Smooth muscle cell of the brain vasculature (primary cell): Measurements from ENCODE around the gene BBS2.

ENCODE experiments used
- DNase-seq: peaks from one replicate; pipeline ENCODE4 v3.0.0-alpha.2; 2012; ENCODE audit warnings: low read depth, low spot score

BBS2 gene

DNA sequence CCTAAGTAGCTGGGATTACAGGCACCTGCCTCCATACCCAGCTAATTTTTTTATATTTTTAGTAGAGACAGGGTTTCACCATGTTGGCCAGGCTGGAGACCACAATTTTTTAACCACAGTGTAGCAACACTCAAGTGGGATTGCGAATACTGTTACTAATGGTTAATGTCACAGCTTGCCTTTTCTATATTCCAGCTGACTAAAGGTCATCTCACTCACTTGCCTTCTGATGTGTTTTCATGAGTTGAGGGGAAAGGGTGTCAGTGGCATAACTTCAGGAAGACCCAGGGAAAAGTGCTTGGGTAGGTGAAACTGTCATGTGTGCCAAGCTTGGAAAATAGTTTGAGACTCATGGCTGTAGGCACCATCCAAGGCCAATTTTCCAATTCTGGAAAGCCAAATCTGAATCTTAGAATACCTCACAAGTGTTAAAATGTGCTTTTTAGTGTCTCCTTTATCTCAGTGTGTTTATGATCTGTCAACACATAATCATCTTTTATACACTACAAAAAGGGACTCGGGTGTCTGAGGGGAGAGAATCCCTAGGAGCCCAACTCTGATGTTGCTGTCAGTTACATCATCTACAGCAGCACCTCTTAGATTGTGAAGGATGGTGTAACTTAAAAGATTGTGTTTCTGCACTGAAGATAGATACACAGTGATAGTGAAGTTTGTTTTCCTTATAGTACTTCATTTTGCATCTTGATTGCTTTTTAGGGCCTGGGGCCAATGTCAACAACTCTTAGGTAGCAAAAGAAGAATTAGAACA lies 41.4 kb downstream of the BBS2 start:
- no peak for DNase-seq

DNA sequence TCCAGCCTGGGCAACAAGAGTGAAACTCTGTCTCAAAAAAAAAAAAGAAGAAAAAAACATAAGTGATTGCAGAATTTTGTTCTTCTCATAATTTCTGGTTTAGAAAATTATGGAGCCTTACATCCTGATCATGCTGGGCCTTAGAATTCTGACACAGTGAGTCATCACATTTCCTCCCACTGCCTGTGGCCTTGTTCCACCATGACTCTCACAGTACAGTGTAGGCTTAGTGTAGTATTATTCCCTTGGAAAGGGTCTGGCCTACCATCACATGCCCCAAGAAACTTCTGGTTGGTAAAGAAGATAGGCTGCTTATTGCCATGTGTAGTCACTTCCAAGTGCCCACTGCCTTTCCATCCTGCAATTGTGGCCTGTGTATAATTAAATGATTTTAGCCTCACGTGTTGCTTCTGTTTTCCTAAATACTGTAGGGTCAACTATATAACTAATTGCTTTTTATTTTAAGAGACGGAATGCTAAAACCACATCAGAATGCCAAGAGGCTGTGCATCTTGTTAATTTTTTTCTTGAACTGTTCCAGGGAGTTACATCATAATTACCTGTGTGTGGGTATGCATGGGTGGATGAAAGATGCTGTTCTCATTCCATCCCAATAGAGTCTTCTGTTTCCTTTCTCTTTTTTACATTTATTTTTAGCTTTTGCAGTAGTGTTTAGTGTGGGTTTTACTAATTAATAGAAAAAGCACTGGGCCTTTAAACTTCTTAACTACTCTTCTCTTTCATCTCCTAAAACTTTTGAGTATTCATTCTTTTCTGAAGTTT lies 42.5 kb downstream of the BBS2 start:
- peak; percentile 64 for DNase-seq

DNA sequence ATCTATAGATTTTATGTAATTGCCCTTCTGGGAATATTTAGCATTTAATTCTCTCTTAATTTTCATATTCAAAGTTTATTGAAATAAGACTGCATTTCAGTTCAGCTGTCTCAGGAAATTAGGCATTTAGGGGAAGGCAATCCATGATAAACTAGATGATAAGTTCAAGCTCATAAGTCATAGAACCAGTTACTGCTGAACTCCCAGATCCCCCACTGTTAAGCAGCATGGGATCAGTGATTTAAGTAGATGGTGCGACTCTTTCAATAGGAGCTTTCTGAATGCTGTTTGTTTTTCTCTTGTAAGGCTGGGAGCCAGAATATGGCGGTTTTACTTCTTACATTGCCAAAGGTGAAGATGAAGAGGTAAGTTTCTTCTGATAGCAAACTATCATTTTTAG lies 44.6 kb downstream of the BBS2 start:
- peak; percentile 53 for DNase-seq

DNA sequence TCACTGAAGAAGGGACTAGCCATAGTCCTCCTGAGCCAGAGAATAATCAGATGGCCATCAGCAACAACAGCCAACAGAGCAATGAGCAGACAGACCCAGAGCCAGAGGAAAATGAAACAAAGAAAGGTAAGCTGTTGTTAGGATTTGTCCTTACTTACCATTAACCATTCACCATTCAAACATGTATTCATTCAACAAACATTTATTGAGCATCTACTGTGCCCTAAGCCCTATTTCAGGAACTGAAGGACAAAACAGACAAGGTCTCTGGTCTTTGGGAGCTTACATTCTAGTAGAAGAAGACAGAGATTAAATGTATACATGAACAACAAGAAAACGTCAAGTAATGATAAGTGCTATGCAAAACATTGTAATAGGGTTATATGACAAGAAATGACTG lies 49.2 kb downstream of the BBS2 start:
- DNase-seq = no peak

DNA sequence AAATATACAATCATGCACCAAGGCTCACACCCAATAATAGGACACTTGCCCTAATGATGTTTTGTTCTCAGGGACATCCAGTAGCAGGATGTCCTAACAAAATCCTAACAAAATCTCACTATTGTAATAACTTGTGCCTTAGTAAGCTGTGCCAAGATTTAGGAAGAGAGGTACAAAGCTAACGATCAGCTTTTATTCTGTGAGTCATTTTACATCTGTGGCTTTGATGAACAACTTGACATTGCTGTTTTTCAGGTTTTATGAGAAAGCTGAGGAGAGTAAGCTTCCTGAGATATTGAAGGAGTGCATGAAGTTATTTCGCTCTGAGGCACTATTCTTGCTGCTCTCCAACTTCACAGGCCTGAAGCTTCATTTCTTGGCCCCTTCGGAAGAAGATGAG lies 49.6 kb downstream of the BBS2 start:
- DNase-seq = no peak

DNA sequence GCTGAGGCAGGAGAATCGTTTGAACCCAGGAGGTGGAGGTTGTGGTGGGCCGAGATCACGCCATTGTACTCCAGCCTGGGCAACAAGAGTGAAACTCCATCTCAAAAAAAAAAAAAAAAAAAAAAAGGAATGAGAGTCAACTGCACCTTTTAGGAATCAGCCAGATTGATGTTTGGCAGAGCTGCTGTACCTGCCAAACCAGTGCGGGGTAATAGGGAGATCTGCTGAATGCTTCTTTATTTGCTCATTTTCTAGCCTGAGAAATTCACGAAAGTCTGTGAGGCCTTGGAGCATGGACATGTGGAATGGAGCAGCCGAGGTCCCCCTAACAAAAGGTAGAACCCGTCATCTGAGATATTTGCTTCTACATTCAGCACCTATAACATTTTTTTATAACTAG lies 50.1 kb downstream of the BBS2 start:
- DNase-seq = no peak

DNA sequence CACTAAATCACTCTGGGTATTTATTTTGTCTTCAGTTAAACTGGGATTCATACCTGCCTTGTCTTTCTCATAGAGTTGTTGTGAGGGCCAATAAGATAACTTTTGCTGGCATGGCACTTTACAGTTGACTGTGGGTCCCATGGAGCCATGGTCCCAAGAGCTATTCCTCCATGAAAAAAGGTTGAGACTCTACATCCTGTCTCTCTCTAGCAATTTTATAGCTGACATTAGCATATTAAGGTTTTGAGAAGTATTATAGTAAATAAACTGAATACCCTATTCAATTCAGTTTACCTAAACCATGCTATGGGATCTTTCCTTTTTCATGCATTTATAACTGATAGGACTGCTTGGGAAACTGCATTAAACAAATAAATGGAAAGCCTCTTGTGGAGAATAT lies 51.0 kb downstream of the BBS2 start:
- DNase-seq = no peak

DNA sequence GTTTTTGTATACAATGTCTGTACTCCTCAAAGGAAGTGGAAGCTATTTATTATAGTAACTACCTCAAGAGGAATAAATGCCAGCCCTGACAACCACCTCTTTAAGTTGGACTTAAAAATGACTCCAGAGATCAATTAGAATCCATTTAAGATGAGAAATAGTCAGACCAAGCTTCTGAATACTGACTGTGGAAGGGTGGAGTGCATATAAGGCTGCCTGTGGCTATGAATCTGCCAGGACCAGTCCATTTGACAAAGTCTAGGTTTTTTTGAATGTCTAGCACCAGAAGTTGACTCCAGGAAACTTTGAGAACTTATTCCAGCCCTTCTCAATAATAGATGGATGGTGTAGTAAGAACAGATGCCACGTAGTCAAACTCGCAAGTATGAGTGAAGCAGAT lies 53.5 kb downstream of the BBS2 start:
- no peak for DNase-seq

DNA sequence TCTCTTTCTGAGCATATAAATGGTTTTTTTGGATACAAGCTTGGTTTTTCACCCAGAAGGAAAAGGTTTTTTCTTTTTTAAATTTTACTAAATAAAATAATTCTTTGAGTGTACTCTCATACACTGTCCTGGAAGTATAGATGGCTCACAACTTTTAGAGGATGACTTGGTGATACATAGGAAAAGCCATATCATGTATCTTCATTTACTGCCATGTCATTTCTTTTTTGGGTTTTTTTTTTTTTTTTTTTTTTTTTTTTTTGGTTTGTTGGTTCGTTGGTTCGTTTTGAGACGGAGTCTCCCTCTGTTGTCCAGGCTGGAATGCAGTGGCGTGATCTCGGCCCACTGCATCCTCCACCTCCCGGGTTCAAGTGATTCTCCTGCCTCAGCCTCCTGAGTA lies 56.7 kb downstream of the BBS2 start:
- no peak for DNase-seq

DNA sequence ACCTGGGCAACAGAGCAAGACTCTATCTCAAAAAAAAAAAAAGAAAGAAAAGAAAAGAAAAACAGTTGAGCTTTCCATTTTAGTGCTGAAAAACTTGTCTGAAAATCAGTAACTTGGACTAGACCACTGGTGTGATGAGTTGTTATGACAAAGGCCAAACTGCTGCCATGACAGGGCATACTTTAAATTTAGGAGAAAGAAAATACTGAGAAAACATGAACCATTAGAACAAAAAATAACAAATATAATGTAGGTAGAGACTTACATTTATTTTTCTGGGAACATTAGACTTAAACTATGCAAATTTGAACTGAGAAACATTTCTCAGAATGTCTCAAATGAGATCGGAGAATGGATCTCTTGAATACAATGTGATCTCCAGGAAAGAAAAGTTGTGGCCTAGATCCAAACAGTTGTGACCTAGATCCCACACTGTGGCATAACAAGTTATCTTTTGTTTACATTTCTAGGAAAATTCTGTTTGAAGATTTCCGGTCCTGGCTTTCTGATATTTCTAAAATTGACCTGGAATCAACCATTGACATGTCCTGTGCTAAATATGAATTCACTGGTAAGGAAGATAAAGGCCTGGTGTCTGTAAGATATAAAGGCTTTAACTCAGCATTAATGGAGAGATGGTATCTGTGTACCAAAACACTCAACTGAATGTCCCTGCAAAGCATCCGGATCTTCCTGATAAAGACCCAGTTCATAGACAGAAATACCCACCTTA lies 57.6 kb downstream of the BBS2 start:
- no peak for DNase-seq

DNA sequence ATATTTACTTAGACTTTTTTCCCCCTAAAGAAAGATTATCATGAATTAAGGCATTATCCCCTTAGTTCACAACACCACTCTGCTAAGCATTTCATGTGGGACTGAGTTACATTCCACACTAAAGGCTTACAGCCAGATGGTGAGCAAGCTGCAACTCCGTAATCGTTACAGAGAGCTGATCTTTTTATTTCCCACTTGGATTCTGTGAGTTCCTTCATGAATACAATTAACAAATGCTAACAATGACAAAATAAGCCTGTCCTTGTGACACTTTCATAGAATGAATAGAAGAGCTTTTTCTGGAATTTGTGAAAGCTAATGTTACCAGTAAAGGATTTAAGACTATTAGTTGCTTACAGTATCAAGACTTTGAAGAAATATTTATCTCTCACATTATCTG lies 59.7 kb downstream of the BBS2 start:
- DNase-seq = no peak

DNA sequence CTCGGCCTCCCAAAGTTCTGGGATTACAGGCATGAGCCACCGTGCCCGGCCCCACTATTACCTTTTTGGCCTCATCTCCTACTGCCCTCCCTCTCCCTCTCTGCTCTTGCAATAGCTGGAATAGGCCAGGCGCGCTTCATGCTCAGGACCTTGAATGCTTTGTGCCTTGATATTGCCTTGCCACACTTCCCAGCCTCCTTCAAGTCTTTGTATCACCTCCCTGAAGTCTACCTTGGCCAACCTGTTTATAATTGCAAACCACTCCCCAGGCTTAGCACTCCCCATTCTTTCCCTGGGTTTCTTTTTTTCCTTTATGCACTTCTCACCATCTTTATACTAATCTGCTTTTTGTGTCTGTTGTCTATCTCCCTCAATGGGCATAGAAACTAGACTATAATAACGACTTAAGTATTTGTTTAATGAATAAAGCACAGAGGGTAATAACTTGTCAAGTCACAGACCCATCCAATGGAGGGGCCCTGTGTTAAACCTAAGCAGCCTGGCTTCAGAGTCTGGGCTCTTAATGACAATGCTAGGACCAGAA lies 61.8 kb downstream of the BBS2 start:
- DNase-seq = no peak

DNA sequence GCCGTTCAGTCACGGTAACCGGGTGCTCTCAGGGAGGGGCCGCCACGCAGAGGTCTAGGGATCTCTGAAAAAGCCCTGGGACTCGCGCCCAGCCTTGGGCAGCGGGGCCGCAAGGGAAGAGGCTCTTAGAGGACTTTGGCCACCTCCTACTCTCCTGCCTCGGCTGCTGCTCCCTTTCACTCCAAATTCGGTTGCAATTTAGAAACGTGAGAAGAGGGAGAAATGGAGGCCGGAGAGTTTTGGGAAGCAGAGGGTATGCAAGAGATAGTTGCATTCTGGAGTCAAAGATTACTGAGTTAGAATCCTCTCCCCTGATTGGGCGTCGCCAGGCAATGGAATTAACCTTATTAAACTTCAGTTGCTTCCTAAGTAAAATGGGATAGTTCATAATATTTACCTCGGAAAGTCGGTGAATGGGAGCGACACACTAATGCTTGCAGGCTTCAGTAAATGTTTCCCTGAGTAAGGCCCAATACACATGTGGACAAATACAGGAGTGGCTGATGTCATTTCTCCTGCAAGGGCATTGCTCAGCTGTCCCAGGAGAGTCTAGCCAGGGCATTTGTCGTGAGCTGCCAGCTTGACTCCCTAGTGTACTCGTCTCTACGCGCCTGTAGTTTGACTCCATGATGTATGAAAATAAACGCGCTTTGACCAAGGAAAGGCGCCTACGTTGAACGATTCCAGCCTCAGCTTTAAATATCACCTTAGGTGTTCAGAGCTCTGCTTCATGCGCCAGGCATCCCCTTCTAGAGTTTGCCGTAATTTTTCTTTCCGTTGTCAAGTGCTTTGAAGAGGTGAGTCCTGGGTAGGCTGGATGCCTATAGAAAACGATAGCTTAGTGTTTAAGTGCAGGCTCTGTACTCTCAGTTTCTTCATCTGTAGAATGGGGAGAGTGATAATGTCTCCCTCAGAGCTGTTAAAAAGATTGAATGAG lies 67.8 kb downstream of the BBS2 start:
- no peak for DNase-seq

DNA sequence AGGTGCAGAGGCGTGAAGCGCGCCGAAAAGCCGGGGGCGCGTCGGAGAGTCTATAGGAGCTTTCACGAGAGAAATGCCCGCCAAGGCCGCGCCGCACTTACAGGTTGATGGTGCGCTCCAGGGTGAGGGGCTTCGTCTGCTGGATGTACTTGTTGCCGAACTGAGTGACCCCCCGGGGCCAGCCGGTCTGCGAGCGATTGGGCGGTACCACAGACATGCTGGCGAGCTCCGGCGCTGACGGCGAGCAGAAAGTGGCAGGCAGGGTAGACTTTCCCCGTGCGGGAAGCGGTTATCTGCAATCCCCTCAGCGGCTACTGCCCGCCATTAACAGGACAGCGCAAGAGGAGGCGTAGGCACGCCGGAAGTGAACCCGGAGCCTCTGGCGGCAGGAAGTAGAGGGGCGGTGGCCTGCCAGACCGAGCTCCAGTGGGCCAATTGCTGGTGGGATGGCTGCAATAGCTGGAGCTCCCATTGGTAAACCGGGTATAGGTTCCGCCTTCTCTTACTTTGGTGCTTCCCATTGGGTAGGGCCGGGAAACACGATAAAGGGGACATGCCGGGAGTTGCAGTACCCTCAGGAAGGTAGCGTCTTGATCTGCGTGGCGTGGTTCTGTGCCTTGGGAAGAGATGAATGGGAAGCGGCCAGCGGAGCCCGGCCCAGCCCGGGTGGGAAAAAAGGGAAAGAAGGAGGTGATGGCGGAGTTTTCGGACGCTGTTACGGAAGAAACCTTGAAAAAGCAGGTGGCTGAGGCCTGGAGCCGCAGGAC lies 68.7 kb downstream of the BBS2 start, which contains the start of the genes NUDT21 and OGFOD1:
Gene NUDT21, minus strand, starts transcription at position 347 of the 767 bp plus-strand sequence. Its CDS starts 130 bp downstream, at position 217.
Gene OGFOD1, plus strand, starts transcription at position 569 of the 767 bp plus-strand sequence. Its CDS starts 59 bp downstream, at position 628.
- DNase-seq = peak; percentile 91

DNA sequence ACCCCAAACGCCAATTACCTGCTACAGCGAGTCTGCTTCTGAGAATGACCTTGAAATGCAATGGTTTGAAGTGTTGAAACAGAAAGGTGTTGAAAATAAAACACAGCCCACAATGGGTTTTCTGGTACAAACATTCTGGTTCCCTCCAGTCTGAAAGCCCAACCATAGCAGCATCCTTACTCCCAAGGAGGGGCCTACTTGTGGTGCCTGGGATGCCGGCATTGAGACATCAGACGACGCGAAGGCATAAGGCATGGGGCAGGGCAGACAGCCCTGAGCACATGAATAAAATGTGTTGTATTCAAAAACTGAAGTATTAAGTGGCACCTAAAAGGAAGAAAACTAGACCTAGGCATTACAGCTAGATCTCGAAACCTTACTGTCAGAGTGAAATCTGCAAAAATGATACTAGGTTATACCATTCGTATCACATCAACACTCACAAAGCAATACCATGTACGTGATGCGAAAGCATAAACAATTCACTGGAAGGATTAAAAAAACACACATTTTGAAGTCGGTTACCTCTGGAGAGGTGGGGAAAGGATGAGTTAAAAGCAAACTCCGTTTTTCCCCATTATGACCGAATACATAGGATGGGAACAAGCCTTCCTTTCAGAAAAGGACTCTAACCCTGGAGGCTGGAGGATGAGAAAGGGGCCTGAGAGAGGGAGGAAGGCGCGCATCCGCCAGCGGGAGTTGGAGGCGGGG lies 69.4 kb downstream of the BBS2 start:
- no peak for DNase-seq

DNA sequence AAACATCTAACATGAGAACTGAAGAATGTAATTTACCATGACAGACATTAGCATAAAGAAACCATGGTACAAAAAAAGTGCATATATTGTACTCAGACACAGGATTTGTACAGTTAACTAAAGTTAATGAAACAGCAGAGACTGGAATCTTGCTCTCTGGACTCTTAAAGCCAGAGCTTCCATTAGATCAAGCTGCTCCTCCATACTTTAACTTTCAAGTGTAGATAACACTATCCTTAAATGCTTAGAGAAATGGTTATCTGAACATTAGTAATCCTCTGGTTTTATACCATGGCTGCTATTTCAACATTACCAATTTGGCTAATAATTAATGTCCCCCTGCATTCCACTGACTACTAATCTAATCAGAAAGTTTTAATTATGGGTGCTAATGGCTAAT lies 71.8 kb downstream of the BBS2 start:
- DNase-seq = no peak

DNA sequence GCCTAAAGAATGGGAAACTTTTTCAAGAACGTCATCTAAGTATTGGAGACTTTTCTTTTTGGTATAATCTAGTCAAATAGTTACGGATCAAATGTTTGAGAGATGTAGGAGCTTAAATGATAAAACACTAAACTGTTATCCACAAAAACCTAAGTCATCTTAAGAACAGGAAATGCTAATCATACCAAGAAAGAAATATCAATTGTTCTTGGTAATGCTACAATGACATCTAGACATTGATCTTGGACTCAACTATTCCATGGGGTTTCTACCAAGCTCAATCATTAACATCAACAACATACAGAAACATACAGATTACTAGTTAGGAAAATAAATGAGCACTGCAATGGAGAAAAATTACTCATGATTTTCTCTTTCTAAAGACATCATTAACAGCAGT lies 72.5 kb downstream of the BBS2 start:
- DNase-seq = no peak

DNA sequence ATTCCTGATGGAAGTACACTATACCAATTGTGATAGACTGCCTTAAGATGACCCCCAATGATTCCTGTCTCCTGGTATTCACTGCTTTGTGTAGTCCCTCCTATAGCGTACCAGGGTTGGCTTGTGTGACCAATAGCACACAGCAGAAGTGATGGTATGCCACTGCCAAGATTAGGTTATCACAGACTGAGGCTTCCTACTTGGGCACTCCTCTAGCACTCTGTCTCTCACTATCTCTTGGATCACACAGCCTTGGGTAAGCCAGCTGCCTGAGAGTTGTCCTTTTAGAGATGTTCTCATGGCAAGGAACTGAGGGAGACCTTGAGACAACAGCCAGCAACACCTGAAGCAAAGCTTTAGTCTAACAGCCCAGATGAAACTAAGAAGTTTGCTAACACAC lies 81.8 kb downstream of the BBS2 start:
- no peak for DNase-seq

DNA sequence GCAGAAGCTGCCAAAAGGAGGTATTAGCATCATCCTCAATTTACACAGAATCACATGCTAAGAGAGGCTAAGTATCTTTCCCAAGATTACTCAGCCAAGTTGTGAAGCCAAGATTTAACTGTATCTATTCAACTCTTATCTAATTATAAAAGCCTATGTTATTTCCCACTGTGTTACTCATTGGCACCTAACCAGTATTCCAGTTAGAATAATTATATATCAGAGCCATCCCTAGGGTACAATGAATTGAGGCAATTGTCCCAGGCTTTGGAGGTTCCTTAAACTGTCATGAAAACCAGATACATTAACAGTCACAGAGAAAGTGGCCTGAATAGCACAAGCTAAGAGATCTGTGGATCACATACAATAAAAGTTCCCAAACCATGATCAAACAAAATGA lies 83.6 kb downstream of the BBS2 start:
- DNase-seq = no peak
